Hematopoietic multipotent progenitor cell treated with erythropoietin and hydrocortisone succinate and interleukin-3 and kit ligand, for 4 days (in vitro differentiated cells): ENCODE results near the gene MOB3B.

Source experiments
- DNase-seq: peaks from one replicate; pipeline ENCODE4 v3.0.0-alpha.2; 2015

Gene MOB3B

GRCh38 chr9:27384262-27385014 lies 145.2 kb downstream of the MOB3B start:
- DNase-seq: no peak

- DNase-seq: no peak
Observed at GRCh38 chr9:27383524-27383923, 146.1 kb downstream of the MOB3B start.

GRCh38 chr9:27382975-27383374 lies 146.6 kb downstream of the MOB3B start:
- no peak for DNase-seq

- no peak for DNase-seq
Observed at GRCh38 chr9:27382308-27382707, 147.3 kb downstream of the MOB3B start.

GRCh38 chr9:27379311-27380251 lies 150.0 kb downstream of the MOB3B start:
- DNase-seq: no peak

- DNase-seq: no peak
Observed at GRCh38 chr9:27377811-27378456, 151.7 kb downstream of the MOB3B start.

GRCh38 chr9:27377147-27377807 lies 152.3 kb downstream of the MOB3B start:
- no peak for DNase-seq

- no peak for DNase-seq
Observed at GRCh38 chr9:27373851-27374250, 155.8 kb downstream of the MOB3B start.

- no peak for DNase-seq
Observed at GRCh38 chr9:27372615-27373014, 157.0 kb downstream of the MOB3B start.

- no peak for DNase-seq
Observed at GRCh38 chr9:27371382-27371781, 158.2 kb downstream of the MOB3B start.

- DNase-seq: no peak
Observed at GRCh38 chr9:27369591-27369990, 160.0 kb downstream of the MOB3B start.

GRCh38 chr9:27368316-27368985 lies 161.2 kb downstream of the MOB3B start:
- no peak for DNase-seq

- DNase-seq: no peak
Observed at GRCh38 chr9:27367921-27368315, 161.7 kb downstream of the MOB3B start.

GRCh38 chr9:27367175-27367798 lies 162.3 kb downstream of the MOB3B start:
- no peak for DNase-seq

- peak; percentile 33 for DNase-seq
Observed at GRCh38 chr9:27365707-27366376, 163.8 kb downstream of the MOB3B start.

- no peak for DNase-seq
Observed at GRCh38 chr9:27362447-27363210, 167.0 kb downstream of the MOB3B start.

GRCh38 chr9:27361492-27361891 lies 168.1 kb downstream of the MOB3B start:
- peak; percentile 19 for DNase-seq

- DNase-seq: no peak
Observed at GRCh38 chr9:27359763-27360162, 169.9 kb downstream of the MOB3B start.

- DNase-seq: no peak
Observed at GRCh38 chr9:27358007-27358406, 171.6 kb downstream of the MOB3B start.

GRCh38 chr9:27356446-27356845 lies 173.2 kb downstream of the MOB3B start:
- DNase-seq: no peak
